ENCODE data around the gene PLD6.

The PLD6 gene

GRCh38 chr17:17227608-17228520 is 21.7 kb upstream of the PLD6 start:
- no peak for DNase-seq (ENCODE audit: low read depth)

- DNase-seq (ENCODE audit: low read depth), result no peak
These were observed 20.5 kb upstream of the PLD6 start for GRCh38 chr17:17226451-17227265.

- DNase-seq (ENCODE audit: low read depth), result no peak
These were observed 19.8 kb upstream of the PLD6 start for GRCh38 chr17:17225901-17226300.

GRCh38 chr17:17224137-17224536 is 18.0 kb upstream of the PLD6 start:
- no peak for DNase-seq (ENCODE audit: low read depth)

- DNase-seq (ENCODE audit: low read depth), result no peak
These were observed 17.6 kb upstream of the PLD6 start for GRCh38 chr17:17223736-17224135.

GRCh38 chr17:17221329-17221728 is 15.2 kb upstream of the PLD6 start:
- no peak for DNase-seq (ENCODE audit: low read depth)

GRCh38 chr17:17220529-17220928 is 14.4 kb upstream of the PLD6 start:
- DNase-seq (ENCODE audit: low read depth), result no peak

- no peak for DNase-seq (ENCODE audit: low read depth)
These were observed 11.9 kb upstream of the PLD6 start for GRCh38 chr17:17217995-17218394.

- no peak for DNase-seq (ENCODE audit: low read depth)
These were observed 10.6 kb upstream of the PLD6 start for GRCh38 chr17:17216776-17217175.

- DNase-seq (ENCODE audit: low read depth), result no peak
These were observed 10.1 kb upstream of the PLD6 start for GRCh38 chr17:17216236-17216635.

GRCh38 chr17:17215575-17215974 is 9.4 kb upstream of the PLD6 start:
- no peak for DNase-seq (ENCODE audit: low read depth)

- no peak for DNase-seq (ENCODE audit: low read depth)
These were observed 8.7 kb upstream of the PLD6 start for GRCh38 chr17:17214646-17215436.

GRCh38 chr17:17213775-17214174 is 7.6 kb upstream of the PLD6 start:
- DNase-seq (ENCODE audit: low read depth), result no peak

- DNase-seq (ENCODE audit: low read depth), result no peak
These were observed 1.9 kb upstream of the PLD6 start for GRCh38 chr17:17207998-17208397.

- no peak for DNase-seq (ENCODE audit: low read depth)
These were observed 791 bp upstream of the PLD6 start for GRCh38 chr17:17206913-17207335.

- DNase-seq (ENCODE audit: low read depth), result peak; percentile 52
These were observed 587 bp downstream of the PLD6 start for GRCh38 chr17:17205368-17206123.

- no peak for DNase-seq (ENCODE audit: low read depth)
These were observed 1.4 kb downstream of the PLD6 start for GRCh38 chr17:17204635-17205231.

GRCh38 chr17:17204041-17204591 is 2.0 kb downstream of the PLD6 start:
- DNase-seq (ENCODE audit: low read depth), result no peak

- DNase-seq (ENCODE audit: low read depth), result no peak
These were observed 2.9 kb downstream of the PLD6 start for GRCh38 chr17:17203173-17203730.

GRCh38 chr17:17201907-17202306 is 4.2 kb downstream of the PLD6 start:
- DNase-seq (ENCODE audit: low read depth), result no peak
